NCI-H146 treated with DMSO at 0.1 percent for 48 hours (cell line): ENCODE results near the gene SLC5A4.
"Not testable (repeated sequence)": the region's sequence is repeated elsewhere in the genome, so short reads cannot be mapped to it uniquely, and the experiment has no call there.

Experiments used
- DNase-seq: peaks from one replicate; lab custom pipeline; 2025; ENCODE audit not compliant: unreplicated experiment; lab: John Stamatoyannopoulos, UW

The SLC5A4 gene

GRCh38 chr22:32202161-32202538 is 53.0 kb downstream of the SLC5A4 start:
- no peak for DNase-seq

GRCh38 chr22:32200752-32201151 is 54.4 kb downstream of the SLC5A4 start:
- no peak for DNase-seq

DNA sequence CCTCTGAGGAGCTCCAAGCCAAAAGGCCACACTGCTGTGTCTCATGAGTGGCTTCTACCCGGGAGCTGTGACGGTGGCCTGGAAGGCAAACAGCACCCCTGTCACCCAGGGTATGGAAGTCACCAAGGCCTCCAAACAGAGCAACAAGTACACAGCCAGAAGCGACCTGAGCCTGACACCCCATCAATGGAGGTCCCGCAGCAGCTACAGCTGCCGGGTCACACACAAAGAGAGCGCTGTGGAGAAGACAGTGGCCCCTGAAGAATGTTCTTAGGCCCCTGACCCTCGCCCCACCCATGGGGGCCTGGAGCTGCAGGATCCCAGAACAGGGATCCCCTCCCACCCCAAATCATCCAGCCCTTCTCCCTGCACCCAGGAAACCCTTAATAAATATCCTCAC is 55.2 kb downstream of the SLC5A4 start:
- no peak for DNase-seq

- no peak for DNase-seq
Measured at GRCh38 chr22:32199341-32199740, 55.8 kb downstream of the SLC5A4 start.

GRCh38 chr22:32197553-32198226 is 57.5 kb downstream of the SLC5A4 start:
- DNase-seq = not testable (repeated sequence)

DNA sequence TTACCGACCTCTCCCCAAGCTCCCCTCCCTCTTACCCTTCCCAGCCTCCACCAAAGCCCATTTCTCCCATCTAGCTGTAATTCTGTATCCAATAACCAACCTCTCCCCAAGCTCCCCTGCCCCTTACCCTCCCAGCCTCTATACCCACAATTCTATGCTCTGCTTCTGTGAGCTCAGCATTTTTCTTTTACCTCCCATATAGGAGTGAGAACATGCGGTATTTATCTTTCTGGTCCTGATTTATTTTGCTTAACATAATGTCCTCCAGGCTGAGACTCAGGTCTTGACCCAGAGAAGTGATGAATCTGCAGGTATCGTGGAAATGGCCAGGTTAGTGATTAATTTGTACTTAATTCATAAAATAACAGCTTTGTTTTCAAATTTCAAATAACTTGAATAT is 59.2 kb downstream of the SLC5A4 start:
- DNase-seq = not testable (repeated sequence)

DNA sequence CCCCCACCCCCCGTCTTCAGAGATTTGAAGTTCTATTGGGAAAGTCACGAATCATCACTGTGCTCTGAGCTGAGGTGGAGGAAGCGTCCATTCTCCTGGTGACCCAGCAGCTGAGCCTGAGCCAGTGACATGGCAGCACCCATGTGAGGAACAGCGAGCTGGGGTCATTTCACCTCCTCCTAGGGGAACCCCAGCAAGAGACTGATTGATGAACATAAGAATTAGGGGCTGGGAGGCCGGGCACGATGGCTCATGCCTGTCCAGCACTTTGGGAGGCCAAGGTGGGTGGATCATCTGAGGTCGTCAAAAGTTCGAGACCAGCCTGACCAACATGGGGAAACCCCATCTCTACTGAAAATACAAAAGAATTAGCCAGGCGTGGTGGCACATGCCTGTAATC is 61.8 kb downstream of the SLC5A4 start:
- not testable (repeated sequence) for DNase-seq

GRCh38 chr22:32191021-32191420 is 64.1 kb downstream of the SLC5A4 start:
- DNase-seq = not testable (repeated sequence)

GRCh38 chr22:32185821-32186220 is 69.3 kb downstream of the SLC5A4 start:
- peak; percentile 6 for DNase-seq

GRCh38 chr22:32183625-32184024 is 71.5 kb downstream of the SLC5A4 start:
- DNase-seq = no peak

DNA sequence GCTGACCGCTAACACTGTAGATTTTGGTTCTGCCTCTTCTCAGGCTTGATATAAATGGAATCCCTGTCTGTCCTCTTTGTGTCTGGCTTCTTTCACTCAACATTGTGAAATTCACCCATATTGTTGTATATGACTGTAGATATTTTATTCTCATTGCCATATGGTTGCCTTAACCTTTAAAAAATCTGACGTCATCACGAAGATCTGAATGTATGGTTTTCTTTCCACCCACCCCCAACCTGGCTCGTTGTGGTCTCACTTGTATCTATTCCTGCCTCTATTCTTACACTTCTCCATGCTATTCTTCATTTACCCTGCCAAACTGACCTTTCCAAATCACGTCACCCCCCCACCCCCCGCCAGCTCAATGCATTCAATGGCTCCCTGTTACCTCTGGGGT is 74.1 kb downstream of the SLC5A4 start:
- no peak for DNase-seq

- DNase-seq = no peak
Measured at GRCh38 chr22:32177221-32177765, 77.9 kb downstream of the SLC5A4 start.

GRCh38 chr22:32175683-32176644 is 79.2 kb downstream of the SLC5A4 start:
- DNase-seq = peak; percentile 25

DNA sequence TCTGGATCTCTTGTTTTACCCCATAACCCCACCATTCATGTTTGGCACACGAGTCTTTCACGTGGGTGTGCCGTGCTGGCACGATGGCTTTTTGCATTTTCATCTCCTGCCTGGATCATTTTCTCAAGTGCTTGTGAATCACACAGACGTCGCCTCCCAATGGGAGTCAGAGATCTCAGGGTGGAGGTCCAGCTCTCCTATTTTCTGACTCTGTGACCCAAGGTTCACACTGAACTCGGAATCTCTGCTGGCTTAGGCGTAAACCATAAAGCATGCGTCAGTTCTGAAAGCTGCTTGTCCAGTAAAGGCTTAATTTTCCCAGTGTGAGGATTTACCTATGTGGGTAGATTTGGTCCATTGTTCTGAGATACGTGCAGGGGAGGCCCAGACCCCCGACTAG is 80.0 kb downstream of the SLC5A4 start:
- DNase-seq = no peak
